GM12878 (cell line): ENCODE results near the gene RRM2. TPM values are rescaled to one million over a fixed set of nuclear protein-coding genes. Genes with fewer than 3 reads are reported as not detected.

Experiments
- ATAC-seq: fragments of 200-7000 bp; cut with Tn5 transposase; 3 replicates; pipeline ENCODE4 v1.9.1; 2020; ENCODE audit warnings: mild to moderate bottlenecking, moderate library complexity
- BruUV-seq: library from RNA; stranded (reverse); fragments of 400-500 nt; replicated peaks from 2 replicates; lab custom pipeline; 2021; lab: Mats Ljungman, UMichigan
- CTCF ChIA-PET: fragments of 300-600 bp; sonication (Branson Sonifier 250); formaldehyde crosslinking; extraction: SDS; loops from one replicate; lab custom pipeline; 2021; ENCODE audit warnings: inconsistent platforms; lab: Yijun Ruan, JAX
- POLR2A ChIA-PET: fragments of 350-600 bp; formaldehyde crosslinking; extraction: SDS; loops from one replicate; lab custom pipeline; 2021; ENCODE audit warnings: inconsistent platforms; lab: Charles Lee
- RAD21 ChIA-PET: fragments of 300-600 bp; sonication (Branson Sonifier 250); formaldehyde crosslinking; loops from one replicate; lab custom pipeline; 2023; ENCODE audit warnings: antibody characterized with exemption; ENCODE audit not compliant: unreplicated experiment; lab: Charles Lee
- SMC1A ChIA-PET: fragments of 300-600 bp; sonication (Branson Sonifier 250); formaldehyde crosslinking; loops from one replicate; lab custom pipeline; 2023; ENCODE audit not compliant: unreplicated experiment, uncharacterized antibody; lab: Charles Lee
- DNase-seq: peaks from one replicate; pipeline ENCODE4 v3.0.0-alpha.2; 2011; ENCODE audit warnings: low read depth, low spot score
- FAIRE-seq: peaks from 3 replicates; lab custom pipeline; 2011; peaks lifted over from hg19 to GRCh38; lab: Jason Lieb, UNC
- H2AFZ ChIP-seq: 2 replicates; pipeline ENCODE4 v1.6.0; 2011; ENCODE audit warnings: low read depth, low read length, control low read depth; ENCODE audit not compliant: control insufficient read depth
- H3K27ac ChIP-seq: 2 replicates; pipeline ENCODE4 v1.5.1; 2011; ENCODE audit warnings: control low read depth; ENCODE audit not compliant: control insufficient read depth, insufficient read depth
- H3K27me3 ChIP-seq, 2 experiments: replicated peaks in 1 of 2; 2 replicates each; pipeline versions ENCODE4 v1.6.0 to v1.6.1; 2011; ENCODE audit warnings: low read length in 1 of 2; ENCODE audit not compliant: control insufficient read depth in 2 of 2, insufficient read depth in 2 of 2
- H3K36me3 ChIP-seq, 2 experiments: 2 replicates each; pipeline ENCODE4 v1.5.1; 2011; ENCODE audit warnings: low read length in 1 of 2; ENCODE audit not compliant: control insufficient read depth in 2 of 2, insufficient read depth in 2 of 2
- H3K4me1 ChIP-seq: 2 replicates; pipeline ENCODE4 v1.6.1; 2011; ENCODE audit warnings: mild to moderate bottlenecking, low read length, moderate library complexity, mixed read lengths; ENCODE audit not compliant: control insufficient read depth, insufficient read depth
- H3K4me2 ChIP-seq: 2 replicates; pipeline ENCODE4 v1.6.0; 2011; ENCODE audit warnings: control low read depth; ENCODE audit not compliant: control insufficient read depth, insufficient read depth
- H3K4me3 ChIP-seq: fragments of 200-600 bp; sonication (generic); 2 replicates; pipeline ENCODE4 v1.5.1; 2016
- H3K79me2 ChIP-seq: 2 replicates; pipeline ENCODE4 v1.6.0; 2011; ENCODE audit warnings: low read length; ENCODE audit not compliant: control insufficient read depth, insufficient read depth
- H3K9ac ChIP-seq: 2 replicates; pipeline ENCODE4 v1.8.0; 2011; ENCODE audit warnings: low read length, control low read depth, mixed read lengths; ENCODE audit not compliant: control insufficient read depth, insufficient read depth
- H3K9me3 ChIP-seq: replicated peaks from 3 replicates; pipeline ENCODE4 v1.5.1; 2011; ENCODE audit warnings: mild to moderate bottlenecking, low read length; ENCODE audit not compliant: control insufficient read depth, insufficient read depth
- H4K20me1 ChIP-seq: 2 replicates; pipeline ENCODE4 v1.6.0; 2011; ENCODE audit not compliant: control insufficient read depth, insufficient read depth
- BCL3 ChIP-seq: IDR thresholded peaks from 2 replicates; pipeline ENCODE4 v1.6.1; 2011; ENCODE audit warnings: borderline replicate concordance, low read depth, mild to moderate bottlenecking, moderate library complexity, low read length; ENCODE audit not compliant: insufficient read depth, poor library complexity, severe bottlenecking
- CHD1 ChIP-seq: IDR thresholded peaks from 2 replicates; pipeline ENCODE4 v1.6.1; 2012; ENCODE audit warnings: low read depth, low read length, improper control_type of control experiment
- CREM ChIP-seq: IDR thresholded peaks from 2 replicates; pipeline ENCODE4 v1.6.1; 2014; ENCODE audit warnings: antibody characterized with exemption, low read depth
- ESRRA ChIP-seq: IDR thresholded peaks from 2 replicates; pipeline ENCODE4 v1.6.1; 2012; ENCODE audit warnings: mild to moderate bottlenecking, low read length, improper control_type of control experiment
- HCFC1 ChIP-seq: fragments of 150-350 bp; IDR thresholded peaks from 2 replicates; pipeline ENCODE4 v1.6.1; 2014; ENCODE audit warnings: low read length
- HDAC2 ChIP-seq: fragments of 200-600 bp; sonication (generic); IDR thresholded peaks from 2 replicates; pipeline ENCODE4 v1.6.1; 2017
- NKRF ChIP-seq: fragments of 450-650 bp; conservative IDR thresholded peaks from 2 replicates; pipeline ENCODE4 v1.6.1; 2017; ENCODE audit warnings: mild to moderate bottlenecking, moderate library complexity
- POLR2AphosphoS5 ChIP-seq: IDR thresholded peaks from 2 replicates; pipeline ENCODE4 v1.6.1; 2011; ENCODE audit warnings: mild to moderate bottlenecking, low read length, inconsistent platforms
- RAD21 ChIP-seq: IDR thresholded peaks from 2 replicates; pipeline ENCODE4 v1.6.1; 2011; ENCODE audit warnings: mild to moderate bottlenecking, low read depth, low read length, moderate library complexity; ENCODE audit not compliant: insufficient read depth
- SIN3A ChIP-seq: IDR thresholded peaks from 2 replicates; pipeline ENCODE4 v1.6.1; 2012; ENCODE audit warnings: low read depth, low read length, improper control_type of control experiment
- SMC3 ChIP-seq: IDR thresholded peaks from 2 replicates; pipeline ENCODE4 v1.6.1; 2011; ENCODE audit warnings: low read length, improper control_type of control experiment, borderline replicate concordance
- SUZ12 ChIP-seq: fragments of 200-600 bp; sonication (generic); IDR thresholded peaks from one replicate; pipeline ENCODE4 v1.6.1; 2018; ENCODE audit warnings: antibody characterized with exemption, mild to moderate bottlenecking; ENCODE audit not compliant: unreplicated experiment
- TCF7 ChIP-seq: IDR thresholded peaks from 2 replicates; pipeline ENCODE4 v1.6.1; 2014; ENCODE audit warnings: antibody characterized with exemption, borderline replicate concordance
- YBX1 ChIP-seq: fragments of 450-650 bp; IDR thresholded peaks from 2 replicates; pipeline ENCODE4 v1.6.1; 2016; ENCODE audit warnings: antibody characterized with exemption
- YY1 ChIP-seq: IDR thresholded peaks from 2 replicates; pipeline ENCODE4 v1.6.1; 2011; ENCODE audit warnings: low read depth, mild to moderate bottlenecking, low read length
- ZBTB33 ChIP-seq: fragments of 450-650 bp; IDR thresholded peaks from 2 replicates; pipeline ENCODE4 v1.6.1; 2017; ENCODE audit warnings: mild to moderate bottlenecking
- ZNF622 ChIP-seq: fragments of 450-650 bp; IDR thresholded peaks from 2 replicates; pipeline ENCODE4 v1.6.1; 2017; ENCODE audit warnings: mild to moderate bottlenecking, inconsistent platforms
- WGBS: methylation state at CpG from one replicate; pipeline ENCODE4 v1.1.6; 2016; ENCODE audit warnings: low lambda C conversion rate; ENCODE audit not compliant: insufficient replicate concordance, insufficient coverage; ENCODE audit errors: missing lambda C conversion rate; 5-methylcytosine and 5-hydroxymethylcytosine counted together
- in situ Hi-C: fragments of 300-500 bp; cut with MboI; formaldehyde crosslinking; loops from 9 replicates; pipeline ENCODE4 v1.14.3; 2018; ENCODE audit warnings: mixed read lengths
- intact Hi-C: fragments of 100-400 bp; cut with micrococcal nuclease; formaldehyde crosslinking; loops from one replicate; pipeline ENCODE4 v1.14.2; 2022; ENCODE audit not compliant: unreplicated experiment
- polyA plus RNA-seq, 11 experiments: library from polyadenylated mRNA; depleted of rRNA in 4 of 11; unstranded in 6 of 11; stranded (reverse) in 5 of 11; fragments of >200 nt; fragmentation: Nextera tagmentation in 4 of 11; fragmentation: Illumina TruSeq in 1 of 11; extraction: Ambion mirVana in 4 of 11; extraction: Trizol in 1 of 11; gene quantifications; 1 replicate in 1 of 11; 2 replicates in 10 of 11; pipeline versions ENCODE4 v1.2.1 to v1.2.3, GENCODE V29; 2011 to 2016; ENCODE audit warnings: inconsistent platforms in 2 of 11, missing spikeins in 2 of 11, low read depth in 1 of 11
- total RNA-seq, 4 experiments: library from RNA; depleted of rRNA in 3 of 4; stranded (reverse); fragments of >200 nt in 3 of 4; fragmentation: Illumina TruSeq in 1 of 4; extraction: Trizol in 1 of 4; gene quantifications; 2 replicates each; pipeline versions ENCODE4 v1.2.1 to v1.2.3, GENCODE V29; 2013 to 2021

RRM2 gene
- total and polyA plus RNA-seq, 10 of the 15 experiments (the other 5 are each of a cell fraction or from before 2014, with no cell fraction given), result 54.4 to 771 (median 159) TPM

GRCh38 chr2:10124538-10125045 lies 2.1 kb downstream of the RRM2 start:
- CTCF ChIA-PET, result interaction anchor here (0.7 to 5.5 kb wide), 28 partner anchors 8 to 669 kb away, joined by 3 to 151 read pairs (median 7); partner anchors contain the start of gene CYS1
- Histone ChIP-seq H3K9ac (peak overlapping the region; percentile 98; the same call in 1 of the 2 replicates), H3K79me2 (peaks cover 75% of the 10 kb centered on the region), H3K4me1 (peaks cover 5% of the 10 kb centered on the region), H3K27ac (no peak overlapping the region), H3K27me3 (no peaks in the 10 kb centered on the region), H2AFZ (no peak overlapping the region), H3K4me2 (peak overlapping the region; percentile 73), H3K36me3 (peaks cover 11 to 14% of the 10 kb centered on the region in 2 experiments), H3K9me3 (no peaks in the 10 kb centered on the region), H3K4me3 (peak overlapping the region; percentile 71), H4K20me1 (no peaks in the 10 kb centered on the region)
- no peak for ATAC-seq
- DNase-seq, result no peak
- RAD21 ChIA-PET, result interaction anchor here (0.7 to 13.8 kb wide), 14 partner anchors 8 to 321 kb away, joined by 3 to 181 read pairs (median 8); partner anchors contain the start of genes CYS1 and HPCAL1
- WGBS, result 2% methylated on average over 5 of the region's 5 CpGs
- intact Hi-C loops (loop anchor here (1.0 to 5.0 kb wide), 3 partner anchors 285 to 543 kb away; no protein-coding TSS in a partner anchor), in situ Hi-C loops (no loop called here)
- POLR2A ChIA-PET, result interaction anchor here (0.5 to 4.3 kb wide), 10 partner anchors 9 to 321 kb away, joined by 3 to 31 read pairs (median 4); no protein-coding TSS in a partner anchor
- SMC1A ChIA-PET, result interaction anchor here (0.7 to 5.2 kb wide), 22 partner anchors 9 to 325 kb away, joined by 3 to 97 read pairs (median 6); partner anchors contain the start of genes CYS1, HPCAL1 and ODC1
- no TSS peak for BruUV-seq
- FAIRE-seq, result peak; percentile 56
- TF ChIP-seq SMC3 (peak; percentile 51; the same call in 1 of the 2 replicates), HDAC2 (no peak), ZBTB33 (no peak), CREM (no peak), ZNF622 (no peak), CHD1 (no peak), HCFC1 (no peak), TCF7 (no peak), YY1 (0 out of 2 replicates have a peak, but pooled peaks have one; percentile 22), BCL3 (no peak), YBX1 (no peak), POLR2AphosphoS5 (no peak), SUZ12 (no peak), SIN3A (peak; percentile 68; the same call in 1 of the 2 replicates), ESRRA (no peak), NKRF (peak; percentile 49; the same call in 1 of the 2 replicates), RAD21 (peak; percentile 65)
